ENCODE measurements around the gene DHRS7B. TPM values are rescaled to one million over a fixed set of nuclear protein-coding genes. Genes with fewer than 3 reads are reported as not detected.

Gene DHRS7B
- polyA plus RNA-seq, 1 experiment, result 12.5 TPM

DNA sequence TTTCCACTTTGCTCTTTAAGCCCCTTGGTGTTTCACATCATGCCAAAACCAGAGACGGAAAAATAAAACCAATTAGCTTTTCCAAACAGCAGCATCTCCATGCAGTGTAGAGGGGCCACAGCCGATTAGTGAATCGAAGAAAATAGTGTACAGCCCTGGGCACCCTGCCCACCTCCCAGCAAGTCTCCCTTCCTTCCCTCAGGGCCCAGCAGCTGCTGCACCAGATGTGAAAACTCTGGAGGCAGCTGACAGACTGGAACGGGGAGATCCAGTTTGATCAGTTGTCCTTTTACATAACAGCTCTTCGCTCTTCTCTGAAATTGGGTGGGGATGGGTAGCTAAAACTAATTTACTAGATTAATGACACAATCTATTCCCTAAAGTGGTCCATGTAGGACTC lies 67.9 kb downstream of the DHRS7B start:
- H3K9me3 ChIP-seq (ENCODE audit: control insufficient read depth, insufficient read depth, low read length), result no peaks in the 10 kb centered on the region; the same call in 1 of the 2 replicates
- H3K27me3 ChIP-seq (ENCODE audit: control insufficient read depth, insufficient read depth, low read length), result no peaks in the 10 kb centered on the region
- CTCF ChIA-PET, result interaction anchor here (1.9 kb wide), 1 partner anchor 66 kb away, joined by 6 read pairs; no protein-coding TSS in a partner anchor
- peak; percentile 23 for DNase-seq (ENCODE audit: low read depth, low spot score)
- H3K4me3 ChIP-seq (ENCODE audit: low read depth, low read length), result no peak overlapping the region
- POLR2A ChIA-PET, result interaction anchor here (0.7 kb wide), 1 partner anchor 74 kb away, joined by 4 read pairs; no protein-coding TSS in a partner anchor
- peak overlapping the region; percentile 11 for H3K27ac ChIP-seq (ENCODE audit: low read depth, low read length)
- TF ChIP-seq, protein P1, sequence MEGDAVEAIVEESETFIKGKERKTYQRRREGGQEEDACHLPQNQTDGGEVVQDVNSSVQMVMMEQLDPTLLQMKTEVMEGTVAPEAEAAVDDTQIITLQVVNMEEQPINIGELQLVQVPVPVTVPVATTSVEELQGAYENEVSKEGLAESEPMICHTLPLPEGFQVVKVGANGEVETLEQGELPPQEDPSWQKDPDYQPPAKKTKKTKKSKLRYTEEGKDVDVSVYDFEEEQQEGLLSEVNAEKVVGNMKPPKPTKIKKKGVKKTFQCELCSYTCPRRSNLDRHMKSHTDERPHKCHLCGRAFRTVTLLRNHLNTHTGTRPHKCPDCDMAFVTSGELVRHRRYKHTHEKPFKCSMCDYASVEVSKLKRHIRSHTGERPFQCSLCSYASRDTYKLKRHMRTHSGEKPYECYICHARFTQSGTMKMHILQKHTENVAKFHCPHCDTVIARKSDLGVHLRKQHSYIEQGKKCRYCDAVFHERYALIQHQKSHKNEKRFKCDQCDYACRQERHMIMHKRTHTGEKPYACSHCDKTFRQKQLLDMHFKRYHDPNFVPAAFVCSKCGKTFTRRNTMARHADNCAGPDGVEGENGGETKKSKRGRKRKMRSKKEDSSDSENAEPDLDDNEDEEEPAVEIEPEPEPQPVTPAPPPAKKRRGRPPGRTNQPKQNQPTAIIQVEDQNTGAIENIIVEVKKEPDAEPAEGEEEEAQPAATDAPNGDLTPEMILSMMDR (IDR thresholded peaks at IDR 0.05; ENCODE audit: low read depth, low read length), result no peak

DNA sequence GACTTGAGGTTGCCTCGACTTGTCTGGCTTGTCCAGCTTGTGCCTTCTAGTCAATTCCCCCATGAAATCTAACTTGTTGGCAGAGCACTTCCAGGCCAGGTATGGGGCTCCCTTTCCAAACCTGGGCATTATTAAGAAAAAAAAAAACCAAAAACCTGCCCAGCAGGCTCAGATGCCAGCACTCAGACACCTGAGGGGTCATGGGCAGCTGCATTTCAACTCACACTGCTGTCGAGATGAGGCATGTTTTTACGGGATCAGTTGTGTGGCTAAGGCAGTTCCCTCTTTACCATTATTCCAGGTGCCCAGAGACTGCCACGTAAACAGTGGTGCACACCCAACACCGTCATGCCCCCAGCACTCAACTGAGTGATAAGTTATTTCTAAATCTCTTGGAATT lies 69.4 kb downstream of the DHRS7B start:
- Histone ChIP-seq H3K9me3 (ENCODE audit: control insufficient read depth, insufficient read depth, low read length) (no peaks in the 10 kb centered on the region; the same call in 1 of the 2 replicates), H3K27me3 (ENCODE audit: control insufficient read depth, insufficient read depth, low read length) (no peaks in the 10 kb centered on the region), H3K27ac (ENCODE audit: low read depth, low read length) (no peak overlapping the region), H3K4me3 (ENCODE audit: low read depth, low read length) (no peak overlapping the region)
- TF ChIP-seq, protein P1 (IDR thresholded peaks at IDR 0.05; ENCODE audit: low read depth, low read length), result no peak
- ChIA-PET CTCF (interaction anchor here (0.7 to 1.9 kb wide), 2 partner anchors 67 to 141 kb away, joined by 4 to 6 read pairs; no protein-coding TSS in a partner anchor), POLR2A (no interaction called here)
- DNase-seq (ENCODE audit: low read depth, low spot score), result no peak

DNA sequence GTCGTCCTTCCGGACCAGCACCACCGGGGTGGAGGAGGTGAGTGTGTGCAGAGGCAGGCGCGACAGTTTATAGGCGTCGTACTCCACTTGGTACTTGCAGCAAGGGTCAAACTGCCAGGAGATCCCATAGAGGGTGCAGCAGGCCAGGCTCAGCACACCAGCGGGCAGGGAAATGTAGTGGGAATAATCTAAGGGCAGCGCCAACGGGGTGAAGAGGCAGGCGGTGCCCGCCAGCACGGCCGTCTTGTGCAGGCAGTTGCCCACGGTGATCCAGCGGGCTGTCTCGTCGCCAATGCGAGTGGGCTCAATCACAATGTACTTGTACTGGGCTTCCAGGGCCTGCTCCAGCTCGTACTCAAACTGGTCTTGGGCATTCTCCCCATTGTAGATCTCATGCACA lies 71.6 kb downstream of the DHRS7B start:
- no peak for DNase-seq (ENCODE audit: low read depth, low spot score)
- POLR2A ChIA-PET, result no interaction called here
- H3K4me3 ChIP-seq (ENCODE audit: low read depth, low read length), result no peak overlapping the region
- TF ChIP-seq, protein P1 (IDR thresholded peaks at IDR 0.05; ENCODE audit: low read depth, low read length), result no peak
- H3K9me3 ChIP-seq (ENCODE audit: control insufficient read depth, insufficient read depth, low read length), result no peaks in the 10 kb centered on the region; the same call in 1 of the 2 replicates
- no peaks in the 10 kb centered on the region for H3K27me3 ChIP-seq (ENCODE audit: control insufficient read depth, insufficient read depth, low read length)
- no peak overlapping the region for H3K27ac ChIP-seq (ENCODE audit: low read depth, low read length)
- CTCF ChIA-PET, result interaction anchor here (1.9 kb wide), 1 partner anchor 69 kb away, joined by 6 read pairs; no protein-coding TSS in a partner anchor

DNA sequence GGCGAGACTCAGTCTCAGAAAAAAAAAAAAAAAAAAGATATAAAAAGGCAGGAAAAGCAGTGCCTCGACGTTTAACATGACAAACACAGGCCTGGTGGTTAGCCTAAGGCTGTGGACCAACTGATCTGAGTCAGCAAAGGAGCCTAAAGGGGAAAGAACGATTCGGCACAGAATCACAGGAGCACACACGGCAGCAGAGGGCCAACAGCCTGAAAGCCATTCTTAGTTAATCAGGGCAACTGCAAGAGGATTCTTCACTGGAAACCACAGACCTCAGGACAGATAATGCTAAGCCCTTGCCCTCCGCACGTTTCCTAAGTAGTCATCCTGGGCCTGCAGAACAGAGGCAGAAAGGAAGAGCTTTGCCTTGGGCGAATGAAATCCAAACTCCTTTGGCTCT lies 72.5 kb downstream of the DHRS7B start:
- CTCF ChIA-PET, result interaction anchor here (1.9 kb wide), 1 partner anchor 70 kb away, joined by 6 read pairs; no protein-coding TSS in a partner anchor
- Histone ChIP-seq H3K27me3 (ENCODE audit: control insufficient read depth, insufficient read depth, low read length) (no peaks in the 10 kb centered on the region), H3K9me3 (ENCODE audit: control insufficient read depth, insufficient read depth, low read length) (no peaks in the 10 kb centered on the region; the same call in 1 of the 2 replicates), H3K27ac (ENCODE audit: low read depth, low read length) (no peak overlapping the region), H3K4me3 (ENCODE audit: low read depth, low read length) (no peak overlapping the region)
- no peak for DNase-seq (ENCODE audit: low read depth, low spot score)
- TF ChIP-seq, protein P1 (IDR thresholded peaks at IDR 0.05; ENCODE audit: low read depth, low read length), result no peak
- POLR2A ChIA-PET, result interaction anchor here (0.9 kb wide), 1 partner anchor 11 kb away, joined by 3 read pairs; no protein-coding TSS in a partner anchor

DNA sequence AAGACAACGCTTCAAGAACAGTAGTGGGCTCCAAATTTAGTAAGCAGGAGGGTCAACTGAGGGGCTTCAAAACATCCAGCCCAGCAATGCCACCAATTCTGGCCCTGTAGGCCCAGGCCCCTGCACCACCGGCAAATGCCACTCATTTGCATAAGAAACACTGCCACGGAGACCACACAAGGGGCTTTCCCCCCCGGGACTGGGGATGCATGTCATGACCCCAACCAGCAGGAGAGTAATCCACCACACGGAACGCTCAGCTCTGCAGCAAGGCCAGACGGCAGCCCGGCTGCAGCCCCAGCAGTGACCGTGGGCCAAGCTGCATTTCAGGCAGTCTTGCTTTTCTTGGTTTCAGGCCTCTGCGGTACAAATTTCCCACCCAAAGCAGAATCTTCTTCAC lies 73.1 kb downstream of the DHRS7B start:
- H3K27ac ChIP-seq (ENCODE audit: low read depth, low read length), result no peak overlapping the region
- H3K27me3 ChIP-seq (ENCODE audit: control insufficient read depth, insufficient read depth, low read length), result no peaks in the 10 kb centered on the region
- ChIA-PET POLR2A (interaction anchor here (0.9 kb wide), 1 partner anchor 11 kb away, joined by 3 read pairs; no protein-coding TSS in a partner anchor), CTCF (interaction anchor here (1.0 to 1.9 kb wide), 2 partner anchors 71 to 81 kb away, joined by 3 to 6 read pairs; no protein-coding TSS in a partner anchor)
- DNase-seq (ENCODE audit: low read depth, low spot score), result no peak
- TF ChIP-seq, protein P1 (IDR thresholded peaks at IDR 0.05; ENCODE audit: low read depth, low read length), result no peak
- no peak overlapping the region for H3K4me3 ChIP-seq (ENCODE audit: low read depth, low read length)
- H3K9me3 ChIP-seq (ENCODE audit: control insufficient read depth, insufficient read depth, low read length), result no peaks in the 10 kb centered on the region; the same call in 1 of the 2 replicates
